Fibroblast of lung (primary cell): ENCODE data around the gene DDI2. TPM values are rescaled to one million over a fixed set of nuclear protein-coding genes. Genes with fewer than 3 reads are reported as not detected.

Experiments
- DNase-seq, 2 donors: peaks; one replicate each; pipeline versions ENCODE4 v3.0.0 to v3.0.0-alpha.2; 2010; ENCODE audit warnings: low read depth in 2 of 2
- H2AFZ ChIP-seq: 2 replicates; pipeline ENCODE4 v1.5.1; 2012; ENCODE audit warnings: low read length, control low read depth, inconsistent platforms
- H3K27ac ChIP-seq: 2 replicates; pipeline ENCODE4 v1.5.1; 2011; ENCODE audit warnings: low read length, control low read depth; ENCODE audit not compliant: insufficient read depth
- H3K27me3 ChIP-seq: 2 replicates; pipeline ENCODE4 v1.5.1; 2011; ENCODE audit warnings: mild to moderate bottlenecking, low read length; ENCODE audit not compliant: control insufficient read depth, insufficient read depth
- H3K36me3 ChIP-seq: 2 replicates; pipeline ENCODE4 v1.5.1; 2011; ENCODE audit warnings: low read length; ENCODE audit not compliant: control insufficient read depth, insufficient read depth
- H3K4me1 ChIP-seq: 2 replicates; pipeline ENCODE4 v1.5.1; 2011; ENCODE audit warnings: low read length; ENCODE audit not compliant: control insufficient read depth, insufficient read depth; ENCODE audit errors: extremely low read depth
- H3K4me2 ChIP-seq: 2 replicates; pipeline ENCODE4 v1.5.1; 2011; ENCODE audit warnings: low read length, control low read depth; ENCODE audit not compliant: insufficient read depth; ENCODE audit errors: extremely low read depth
- H3K4me3 ChIP-seq, 4 experiments: fragments of 200-600 bp in 1 of 4; sonication (generic) in 1 of 4; replicated peaks in 1 of 4; 2 replicates each; pipeline ENCODE4 v1.5.1; 2011 to 2016; ENCODE audit warnings: low read length in 4 of 4, low read depth in 3 of 4, mild to moderate bottlenecking in 3 of 4, control low read depth in 2 of 4, inconsistent platforms in 1 of 4, mixed read lengths in 1 of 4; ENCODE audit not compliant: insufficient read depth in 1 of 4; ENCODE audit errors: control extremely low read depth in 1 of 4
- H3K79me2 ChIP-seq: 2 replicates; pipeline ENCODE4 v1.5.1; 2012; ENCODE audit warnings: mild to moderate bottlenecking, low read length, inconsistent platforms; ENCODE audit not compliant: control insufficient read depth, insufficient read depth
- H3K9ac ChIP-seq: 2 replicates; pipeline ENCODE4 v1.5.1; 2011; ENCODE audit warnings: mild to moderate bottlenecking, low read length, control low read depth; ENCODE audit not compliant: insufficient read depth
- H3K9me3 ChIP-seq: 2 replicates; pipeline ENCODE4 v1.5.1; 2012; ENCODE audit warnings: low read depth, low read length; ENCODE audit not compliant: control insufficient read depth, insufficient read depth
- H4K20me1 ChIP-seq: 2 replicates; pipeline ENCODE4 v1.5.1; 2011; ENCODE audit warnings: low read length; ENCODE audit not compliant: control insufficient read depth, insufficient read depth; ENCODE audit errors: extremely low read depth
- CTCF ChIP-seq, 2 donors: IDR thresholded peaks in 1 of 2; conservative IDR thresholded peaks in 1 of 2; 1 replicate in 1 of 2; 2 replicates in 1 of 2; pipeline ENCODE4 v1.5.1; 2011 to 2012; ENCODE audit warnings: low read length in 2 of 2, control low read depth in 1 of 2, inconsistent platforms in 1 of 2, low read depth in 1 of 2, mild to moderate bottlenecking in 1 of 2
- EZH2 ChIP-seq: IDR thresholded peaks from 2 replicates; pipeline ENCODE4 v1.5.1; 2012; ENCODE audit warnings: low read length, control low read depth, mild to moderate bottlenecking; ENCODE audit errors: missing control alignments
- polyA plus RNA-seq, 2 donors: library from polyadenylated mRNA; depleted of rRNA in 1 of 2; stranded (reverse) in 1 of 2; unstranded in 1 of 2; fragments of >200 nt; gene quantifications; 2 replicates each; pipeline ENCODE4 v1.2.1, GENCODE V29; 2011 to 2012; ENCODE audit warnings: missing spikeins in 1 of 2
- total RNA-seq: library from RNA; depleted of rRNA; stranded (reverse); fragments of >200 nt; gene quantifications from 2 replicates; pipeline ENCODE4 v1.2.1, GENCODE V29; 2014

Gene DDI2
- total and polyA plus RNA-seq, 2 donors (not counting 1 experiment from before 2014, with no cell fraction given): 9.3 to 11.7 TPM

- Histone ChIP-seq H3K36me3 (peaks cover 2% of the 10 kb centered on the region), H3K4me2 (no peak overlapping the region), H3K79me2 (peaks cover 77% of the 10 kb centered on the region), H3K27ac (no peak overlapping the region), H3K9me3 (no peaks in the 10 kb centered on the region), H3K4me1 (peaks cover 14% of the 10 kb centered on the region), H2AFZ (no peak overlapping the region), H3K27me3 (no peaks in the 10 kb centered on the region), H4K20me1 (peaks cover 2% of the 10 kb centered on the region), H3K4me3 (no peak overlapping the region), H3K9ac (no peak overlapping the region)
- TF ChIP-seq CTCF (conservative IDR thresholded peaks at IDR 0.05 in 1 of 2, IDR thresholded peaks at IDR 0.05 in 1 of 2; ENCODE audit: low read depth in 1 of 2, low read length in 2 of 2) (no peak), EZH2 (no peak)
- DNase-seq: no peak
Measured at GRCh38 chr1:15622712-15623373, 5.6 kb downstream of the DDI2 start.

- no peaks in the 10 kb centered on the region for H3K27me3 ChIP-seq
- no peak overlapping the region for H3K4me2 ChIP-seq
- no peak overlapping the region for H2AFZ ChIP-seq
- TF ChIP-seq CTCF (conservative IDR thresholded peaks at IDR 0.05 in 1 of 2, IDR thresholded peaks at IDR 0.05 in 1 of 2; ENCODE audit: low read depth in 1 of 2, low read length in 2 of 2) (no peak), EZH2 (no peak)
- no peaks in the 10 kb centered on the region for H3K9me3 ChIP-seq
- H3K79me2 ChIP-seq: peaks cover 72% of the 10 kb centered on the region
- H3K36me3 ChIP-seq: peaks cover 2% of the 10 kb centered on the region
- no peak overlapping the region for H3K4me3 ChIP-seq
- no peak overlapping the region for H3K9ac ChIP-seq
- no peak overlapping the region for H3K27ac ChIP-seq
- peaks cover 14% of the 10 kb centered on the region for H3K4me1 ChIP-seq
- peaks cover 2% of the 10 kb centered on the region for H4K20me1 ChIP-seq
- DNase-seq: no peak
Measured at GRCh38 chr1:15623435-15623834, 6.2 kb downstream of the DDI2 start.

- H3K36me3 ChIP-seq: peaks cover 2% of the 10 kb centered on the region
- H4K20me1 ChIP-seq: peaks cover 2% of the 10 kb centered on the region
- H3K4me2 ChIP-seq: no peak overlapping the region
- H3K4me1 ChIP-seq: peaks cover 14% of the 10 kb centered on the region
- H2AFZ ChIP-seq: no peak overlapping the region
- H3K9me3 ChIP-seq: no peaks in the 10 kb centered on the region
- H3K79me2 ChIP-seq: peaks cover 72% of the 10 kb centered on the region
- no peak overlapping the region for H3K27ac ChIP-seq
- no peak for DNase-seq
- H3K9ac ChIP-seq: no peak overlapping the region
- no peaks in the 10 kb centered on the region for H3K27me3 ChIP-seq
- H3K4me3 ChIP-seq: no peak overlapping the region
- TF ChIP-seq CTCF (conservative IDR thresholded peaks at IDR 0.05 in 1 of 2, IDR thresholded peaks at IDR 0.05 in 1 of 2; ENCODE audit: low read depth in 1 of 2, low read length in 2 of 2) (no peak), EZH2 (no peak)
Measured at GRCh38 chr1:15624133-15624714, 7.0 kb downstream of the DDI2 start.
